Head of caudate nucleus (tissue), 42 donors: ENCODE measurements around the gene TAS1R3.

Experiments used
- DNase-seq, 42 donors: peaks; one replicate each; pipeline versions ENCODE4 v3.0.0 to v3.0.0-alpha.2; 2020 to 2021; ENCODE audit warnings: mixed read lengths in 7 of 42
- intact Hi-C: fragments of 100-400 bp; cut with DNase I; formaldehyde crosslinking; loops from one replicate; pipeline ENCODE4 v1.15.0; 2022

The TAS1R3 gene

DNA sequence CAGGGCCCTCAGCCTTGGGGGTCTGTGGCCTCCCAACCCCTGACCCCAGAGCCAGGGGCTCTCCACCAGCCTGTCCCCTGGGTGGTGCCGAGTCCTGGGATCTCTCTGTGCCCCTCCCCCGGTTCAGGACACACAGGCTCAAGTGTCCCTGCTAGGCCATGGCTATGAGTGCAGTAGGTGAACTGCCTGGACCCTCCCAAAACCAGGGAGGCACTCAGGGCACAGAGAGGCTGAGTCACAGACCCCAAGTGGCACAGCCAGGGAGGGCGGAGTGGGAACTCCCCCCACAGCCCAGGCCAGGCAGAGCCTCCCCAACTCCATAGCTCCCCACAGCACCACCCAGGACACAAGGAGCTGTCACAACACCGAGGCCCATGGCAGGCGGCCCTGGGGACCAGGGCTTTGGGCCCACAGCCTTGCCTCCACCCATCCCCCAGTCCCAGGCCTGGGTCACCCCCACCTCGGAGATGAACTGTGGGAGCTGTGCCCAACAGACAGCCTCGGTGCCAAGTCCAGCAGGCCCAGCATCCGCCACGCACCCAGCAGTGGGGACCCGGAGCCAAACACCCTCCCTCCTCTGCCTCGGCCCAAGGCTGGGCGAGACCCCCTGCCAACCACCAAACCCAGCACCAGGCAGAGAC lies 14.9 kb downstream of the TAS1R3 start:
- intact Hi-C loops: no loop called here
- peak in 14 of 42 donors; percentile 9 to 73 (median 48) for DNase-seq

DNA sequence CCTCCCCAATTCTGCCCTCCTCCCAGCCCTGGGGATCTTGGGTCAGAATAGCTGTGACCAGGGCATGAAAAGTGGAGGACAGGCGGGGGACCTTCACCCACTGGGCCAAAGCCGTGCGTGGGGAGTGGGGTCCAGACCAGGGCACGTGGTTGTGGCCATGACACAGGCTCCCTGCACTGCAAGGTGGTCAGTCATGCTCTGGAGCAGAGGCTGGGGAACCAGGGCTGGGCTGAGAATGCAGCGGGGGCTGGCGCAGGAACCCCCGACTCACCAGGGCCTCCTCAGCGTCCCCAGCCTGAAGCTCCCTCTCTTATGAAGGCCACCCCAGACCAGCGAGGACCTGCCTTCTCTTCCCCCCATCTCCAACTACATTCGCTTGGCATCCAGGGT lies 15.4 kb downstream of the TAS1R3 start:
- intact Hi-C loops: no loop called here
- DNase-seq: no peak

DNA sequence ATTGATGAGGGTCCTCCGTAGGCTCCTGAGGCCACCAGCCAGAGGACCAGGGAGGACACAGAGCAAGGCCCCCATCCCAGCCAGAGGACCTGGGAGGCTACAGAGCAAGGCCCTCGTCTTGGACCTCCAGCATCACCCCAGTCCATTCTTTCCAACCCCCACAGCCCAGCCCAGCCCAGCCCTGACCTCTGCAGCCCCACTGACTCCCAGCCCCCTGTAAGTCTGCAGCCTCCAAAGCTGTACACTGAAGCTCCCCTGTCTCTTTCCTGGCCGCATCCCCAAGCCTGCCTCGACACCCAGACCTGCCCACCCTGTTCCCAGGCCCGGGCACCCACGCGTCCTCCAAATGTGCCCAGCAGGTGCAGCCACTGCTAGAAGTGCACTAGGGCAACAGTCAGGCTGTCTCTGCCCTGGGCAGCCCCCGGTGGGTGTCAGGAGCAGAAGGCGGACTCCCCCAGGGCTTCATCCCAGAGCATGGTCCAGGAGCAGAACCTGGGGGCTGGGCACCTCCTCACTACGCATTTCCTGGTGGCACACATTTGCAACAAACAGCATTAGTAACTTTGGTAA lies 16.0 kb downstream of the TAS1R3 start:
- peak in 1 of 42 donors; percentile 23 for DNase-seq
- intact Hi-C loops: no loop called here

DNA sequence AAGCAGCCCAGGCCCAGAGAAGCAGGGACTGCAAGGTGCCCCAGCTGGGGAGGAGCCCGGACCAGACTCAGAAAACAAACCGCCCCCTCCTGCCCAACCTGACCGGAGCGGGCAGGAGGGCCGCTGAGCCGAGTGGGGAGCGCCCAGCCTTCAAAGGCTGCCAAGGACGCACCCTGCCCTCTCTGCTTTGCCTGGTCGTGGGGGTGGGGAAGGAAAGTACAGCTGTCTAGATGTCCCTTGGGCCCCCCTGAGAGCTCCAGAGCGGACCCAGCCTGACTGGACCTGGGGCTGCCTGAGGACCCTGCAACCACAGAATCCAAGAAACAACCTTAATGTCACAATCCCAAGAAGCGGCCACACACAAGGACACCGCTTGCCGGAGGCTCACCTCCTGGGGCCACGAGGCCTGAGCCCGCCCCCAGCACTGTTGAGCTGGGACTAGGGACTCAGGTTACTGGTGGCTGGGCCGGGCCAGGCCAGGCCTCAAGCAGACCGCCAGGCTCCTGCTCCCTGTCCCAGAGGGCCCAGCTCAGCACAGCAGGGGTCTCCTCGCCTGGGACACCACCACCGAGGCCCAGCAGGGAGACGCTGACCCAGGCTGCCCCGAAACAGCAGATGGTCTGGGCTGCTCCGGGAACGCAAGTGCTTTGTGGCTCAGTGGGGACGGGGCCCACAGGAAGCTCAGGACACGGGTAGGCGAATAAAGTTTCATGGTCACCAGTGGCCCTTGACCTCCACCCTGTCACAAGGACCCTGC lies 16.8 kb downstream of the TAS1R3 start:
- intact Hi-C loops: no loop called here

DNA sequence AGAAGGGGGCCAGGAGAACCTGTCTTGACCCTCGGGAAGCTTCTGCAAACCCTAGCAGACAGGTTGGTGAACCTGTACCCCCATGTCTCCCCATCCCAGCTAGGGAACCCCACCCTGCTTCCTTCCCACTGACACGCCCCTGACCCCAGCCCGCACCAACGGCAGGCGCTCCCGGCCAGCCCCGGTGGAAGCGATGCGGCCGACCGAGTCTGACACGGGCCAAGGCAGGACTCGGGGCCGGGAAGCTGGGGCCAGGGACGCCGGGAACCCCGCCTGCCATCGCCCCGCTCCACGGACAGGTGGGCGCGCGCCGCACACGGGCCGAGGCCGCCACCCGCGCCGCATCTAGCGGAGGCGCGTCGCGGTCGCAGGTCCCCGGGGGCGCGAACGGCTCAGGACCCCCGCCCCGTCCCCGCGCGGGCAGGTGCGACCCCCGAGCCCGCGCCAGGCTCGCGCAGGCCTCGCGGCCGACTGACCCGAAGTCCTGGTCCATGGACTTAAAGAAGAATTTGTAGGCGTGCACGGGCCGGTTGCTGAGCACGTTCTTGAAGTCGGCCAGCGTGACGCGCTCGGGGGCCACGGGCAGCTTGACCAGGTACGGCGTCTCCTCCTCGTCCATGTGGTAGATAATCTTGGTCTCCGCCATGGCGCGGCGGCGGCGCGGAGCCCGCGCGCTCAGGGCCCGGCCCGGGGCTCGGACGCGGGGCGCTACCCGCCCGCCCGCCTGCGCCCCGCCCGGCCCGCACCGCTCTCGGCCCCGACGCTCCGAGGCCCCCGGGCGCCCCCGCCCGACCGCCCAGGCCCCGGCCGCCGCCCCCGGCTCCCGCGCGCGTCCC lies 17.6 kb downstream of the TAS1R3 start:
- intact Hi-C loops: no loop called here
- peak in 5 of 42 donors; percentile 18 to 52 (median 32) for DNase-seq

More for the DNA sequence above, 16.8 kb downstream of the TAS1R3 start:
- peak in 1 of 42 donors; percentile 22 for DNase-seq

DNA sequence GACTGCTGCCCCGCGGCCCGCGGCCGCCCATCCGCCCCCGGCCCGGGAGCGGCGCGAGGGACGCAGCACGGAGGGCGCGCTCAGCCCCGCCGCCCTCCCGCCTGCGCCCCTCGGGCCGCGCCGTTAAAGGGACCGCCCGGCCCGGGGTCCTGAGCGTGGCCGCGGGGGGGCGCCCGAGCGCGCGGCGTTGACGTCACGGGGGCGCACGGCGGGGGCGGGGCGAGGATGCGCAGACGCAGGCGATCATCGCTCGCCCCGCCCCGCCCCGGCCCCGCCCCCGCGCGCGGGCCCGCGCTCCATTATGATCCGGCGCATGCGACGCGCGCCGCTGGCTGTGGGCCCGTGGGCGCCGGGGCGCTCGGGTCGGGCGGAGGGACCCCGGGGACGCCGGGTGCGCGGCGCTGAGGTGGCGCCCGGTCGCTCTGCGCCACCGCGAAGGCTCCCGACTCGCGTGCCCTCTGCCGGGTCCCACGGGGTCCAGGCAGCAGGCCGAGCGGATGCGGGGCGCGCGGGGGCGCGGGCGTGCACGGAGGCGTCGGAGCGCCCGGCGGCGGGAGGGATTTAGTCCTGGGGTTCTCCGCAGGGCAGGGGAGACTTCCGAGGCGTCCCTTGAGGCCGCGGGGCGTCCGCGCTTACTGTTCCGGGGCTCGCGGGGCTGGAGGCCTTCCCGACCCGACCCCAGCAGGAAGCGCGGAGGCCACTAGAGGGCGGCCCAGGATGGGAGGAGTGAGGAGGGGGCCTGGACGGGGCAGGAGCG lies 18.4 kb downstream of the TAS1R3 start, which contains the start of gene DVL1:
TSS of gene DVL1 (minus strand) at position 163 of the 757 bp plus-strand sequence. CDS start 353 bp downstream, outside the sequence.
- DNase-seq: peak in 39 of 42 donors; percentile 27 to 82 (median 62)
- intact Hi-C loops: no loop called here

DNA sequence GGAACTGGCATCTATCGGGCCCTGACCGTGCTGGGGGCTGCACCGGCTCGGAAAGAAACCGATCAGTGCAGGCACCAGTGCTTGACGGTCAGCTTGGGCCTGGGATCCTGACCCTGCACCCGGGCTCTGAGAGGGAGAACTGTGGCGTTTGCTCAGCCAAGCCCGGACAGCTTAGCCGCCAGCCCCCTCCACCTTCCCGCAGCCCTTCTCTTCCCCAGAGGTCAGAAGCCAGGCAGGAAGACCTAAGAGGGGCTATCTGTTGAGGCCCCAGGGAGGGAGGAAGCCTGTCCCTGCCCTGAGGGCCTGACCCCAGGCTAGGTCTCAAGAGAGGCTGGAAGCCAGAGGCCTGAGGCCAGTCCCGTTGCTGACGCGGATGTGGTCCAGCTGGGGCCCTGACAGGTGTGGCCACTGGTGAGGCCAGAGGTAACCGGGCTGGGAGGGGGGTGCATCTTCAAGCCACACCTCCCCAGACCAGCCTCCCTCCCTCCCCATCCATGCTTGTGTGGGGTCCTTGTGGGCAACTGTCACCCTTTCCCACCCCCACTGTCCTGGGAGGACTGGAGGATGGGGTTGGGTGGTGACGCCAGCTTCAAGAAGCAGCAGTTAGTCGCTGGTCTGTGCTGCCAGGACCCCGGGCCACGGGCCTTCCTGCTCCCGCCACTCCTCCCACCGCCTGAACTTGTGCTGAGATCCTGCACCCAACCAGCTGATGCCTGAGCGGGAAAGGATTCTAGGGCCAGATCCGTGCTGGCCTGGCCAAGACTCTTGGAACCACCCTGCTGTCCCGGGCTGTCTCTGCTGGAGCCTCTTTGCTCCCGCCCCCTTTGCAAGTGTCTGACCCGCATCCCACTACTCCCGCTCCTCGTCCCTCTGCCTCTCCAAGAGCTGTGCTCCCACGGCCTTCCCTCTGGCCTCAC lies 20.7 kb downstream of the TAS1R3 start:
- intact Hi-C loops: no loop called here
- peak in 1 of 42 donors; percentile 1 for DNase-seq

DNA sequence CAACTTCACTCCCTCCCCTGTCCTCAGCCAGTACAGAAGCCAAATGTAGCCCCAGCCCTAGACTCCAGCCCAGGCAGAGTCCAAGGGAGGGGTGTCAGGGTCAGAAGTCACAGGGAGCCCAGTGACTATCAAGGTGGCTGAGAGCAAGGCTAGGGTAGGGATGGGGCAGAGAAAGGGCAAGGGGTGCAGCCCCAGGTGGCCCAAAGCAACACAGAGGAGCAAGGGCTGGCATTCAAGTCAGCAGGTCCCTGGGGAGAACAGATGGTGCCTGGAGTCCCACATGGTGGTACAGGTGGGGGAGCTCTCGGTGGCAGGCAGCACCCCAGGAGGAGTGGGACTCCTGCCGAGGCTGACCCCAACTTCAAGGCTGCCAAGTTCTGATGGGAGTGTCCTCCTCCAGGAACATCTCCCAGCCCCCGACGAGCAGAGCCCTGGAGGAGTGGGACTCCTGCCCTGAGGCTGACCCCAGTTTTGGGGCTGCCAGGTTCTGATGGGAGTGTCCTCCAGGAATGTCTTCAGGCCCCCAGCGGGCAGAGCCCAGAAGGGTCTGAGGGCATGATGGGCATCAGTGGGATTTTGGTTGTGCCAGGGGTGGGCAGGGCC lies 21.8 kb downstream of the TAS1R3 start:
- peak in 1 of 42 donors; percentile 22 for DNase-seq
- intact Hi-C loops: no loop called here

DNA sequence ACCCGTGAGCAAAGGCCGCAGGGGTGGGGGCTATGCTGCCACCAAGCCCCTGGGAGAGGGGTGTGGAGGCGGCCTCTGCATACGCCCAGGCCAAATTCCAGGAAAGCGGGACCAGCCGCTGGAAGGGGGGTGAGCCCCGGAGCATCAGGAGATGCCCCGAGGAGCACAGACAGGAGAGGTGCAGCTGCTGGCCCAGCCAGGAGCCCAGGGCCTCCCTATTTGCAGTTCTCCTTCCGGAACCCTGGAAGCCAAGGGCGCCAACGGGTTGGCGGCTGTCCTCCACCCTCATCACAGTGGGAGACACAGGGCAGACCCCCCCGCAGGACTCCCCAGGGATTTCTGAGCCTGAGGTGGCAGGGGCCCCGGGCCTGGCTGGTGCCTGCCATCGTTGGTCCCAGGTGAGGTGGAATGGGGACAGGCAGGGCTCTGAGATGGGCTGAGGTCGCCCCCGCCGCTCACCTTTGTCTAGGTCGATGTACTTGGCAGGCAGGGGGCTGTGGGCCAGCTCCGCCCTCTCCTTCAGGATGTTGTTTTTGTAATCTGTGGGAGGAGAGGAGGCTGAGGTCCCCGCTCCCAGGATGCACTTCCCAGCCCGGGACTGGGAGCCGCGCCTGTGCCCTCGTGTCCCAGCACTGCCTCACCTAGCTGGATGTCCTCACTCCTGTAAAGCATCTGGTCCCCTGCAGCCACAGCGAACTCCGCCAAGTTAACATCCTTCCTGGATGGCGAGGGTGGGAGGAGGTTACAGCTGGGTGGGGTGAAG lies 22.5 kb downstream of the TAS1R3 start:
- intact Hi-C loops: no loop called here
- peak in 2 of 42 donors; percentile 3 to 23 for DNase-seq

DNA sequence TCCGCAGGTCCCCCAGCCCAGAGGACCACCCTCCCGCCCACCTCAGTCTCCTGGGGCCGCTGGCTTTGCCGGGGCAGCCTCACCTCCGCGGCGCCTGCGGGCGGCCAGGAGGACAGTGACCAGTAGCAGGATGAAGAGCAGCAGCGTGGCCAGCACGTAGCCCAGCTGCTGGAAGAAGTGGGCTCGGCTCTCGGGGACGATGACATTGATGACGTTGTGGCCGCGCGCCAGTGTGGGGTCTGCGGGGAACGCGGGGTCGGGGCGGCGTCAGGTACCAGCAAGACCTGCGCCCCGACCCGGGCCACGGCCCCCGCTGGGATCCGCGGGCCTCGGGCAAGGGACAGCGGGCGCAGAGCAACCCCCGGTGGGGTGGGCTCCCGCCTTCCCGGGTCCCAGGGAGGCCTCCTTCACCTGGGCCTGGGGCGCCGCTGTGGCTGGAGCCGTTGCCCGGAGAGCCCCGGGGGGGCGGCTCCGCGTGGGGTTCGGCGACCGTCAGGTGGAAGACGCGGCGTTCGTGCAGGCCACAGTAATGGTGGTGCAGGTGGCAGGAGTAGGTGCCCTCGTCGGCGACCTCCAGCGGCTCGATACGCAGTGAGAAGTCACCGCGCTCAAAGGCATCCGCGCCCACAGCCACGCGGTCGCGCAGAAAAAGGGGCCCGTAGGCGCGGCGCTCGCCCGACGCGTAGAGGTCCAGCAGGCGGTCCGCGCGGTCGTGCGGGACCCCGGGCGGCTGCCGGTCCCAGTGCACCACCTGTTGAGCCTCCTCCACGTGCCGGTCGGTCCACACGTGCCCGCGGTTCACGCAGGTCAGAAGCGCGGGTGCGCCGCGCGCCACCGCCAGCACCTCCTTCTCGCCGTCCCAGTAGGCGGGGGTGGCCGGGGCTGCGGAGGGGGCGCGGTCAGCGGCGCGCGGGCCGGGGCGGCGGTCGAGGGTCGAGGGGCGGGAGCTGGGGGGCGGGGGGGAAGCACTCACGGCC lies 23.5 kb downstream of the TAS1R3 start:
- DNase-seq: peak in 2 of 42 donors; percentile 6 to 23
- intact Hi-C loops: no loop called here

DNA sequence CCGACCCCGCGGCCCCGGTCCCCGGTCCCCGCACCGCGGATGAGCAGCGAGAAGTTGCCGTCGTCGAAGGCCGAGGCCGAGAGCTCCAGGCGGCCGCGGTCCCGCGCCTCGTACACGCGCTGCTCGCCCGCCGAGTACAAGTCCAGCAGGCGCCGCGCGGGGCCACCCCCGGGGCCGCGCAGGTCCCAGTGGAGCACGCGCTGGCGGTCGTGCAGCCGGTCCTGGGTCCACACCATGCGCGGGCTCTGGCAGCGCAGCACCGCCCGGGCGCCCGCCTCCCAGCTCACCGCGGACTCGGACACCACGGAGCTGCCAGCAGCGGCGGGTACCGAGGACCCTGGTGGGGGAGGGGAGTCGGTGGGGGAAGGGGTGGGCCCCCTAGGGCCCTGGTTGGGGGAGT lies 24.3 kb downstream of the TAS1R3 start:
- DNase-seq: peak in 2 of 42 donors; percentile 27 to 35
- intact Hi-C loops: no loop called here

DNA sequence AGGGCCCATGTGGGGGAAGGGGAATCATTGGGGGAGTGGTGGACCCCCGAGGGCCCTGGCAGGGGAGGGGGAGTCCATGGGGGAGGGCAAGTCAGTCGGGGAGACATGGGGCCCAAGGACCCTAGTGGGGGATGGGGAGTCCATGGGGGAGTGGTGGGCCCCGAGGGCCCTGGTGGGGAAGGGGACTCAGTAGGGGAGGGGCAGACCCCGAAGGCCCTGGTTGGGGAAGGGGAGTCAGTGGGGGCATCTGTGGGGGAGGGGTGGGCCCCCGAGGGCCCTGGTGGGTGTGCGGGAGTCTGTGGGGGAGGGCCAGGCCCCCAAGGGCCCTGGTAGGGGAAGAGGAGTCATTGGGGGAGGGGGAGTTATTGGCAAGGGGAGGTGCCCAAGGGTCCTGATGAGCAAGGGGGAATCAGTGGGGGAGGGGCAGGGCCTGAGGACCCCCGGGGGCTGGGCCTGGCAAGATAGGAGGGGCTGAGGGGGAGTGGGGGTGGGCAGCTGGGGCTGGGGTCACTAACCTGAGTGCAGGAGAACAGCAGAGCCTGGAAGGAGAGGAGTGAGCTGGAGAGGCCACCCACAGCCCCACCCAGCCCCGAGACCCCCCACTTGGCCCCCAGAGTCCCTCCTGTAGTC lies 25.2 kb downstream of the TAS1R3 start:
- DNase-seq: no peak
- intact Hi-C loops: no loop called here

DNA sequence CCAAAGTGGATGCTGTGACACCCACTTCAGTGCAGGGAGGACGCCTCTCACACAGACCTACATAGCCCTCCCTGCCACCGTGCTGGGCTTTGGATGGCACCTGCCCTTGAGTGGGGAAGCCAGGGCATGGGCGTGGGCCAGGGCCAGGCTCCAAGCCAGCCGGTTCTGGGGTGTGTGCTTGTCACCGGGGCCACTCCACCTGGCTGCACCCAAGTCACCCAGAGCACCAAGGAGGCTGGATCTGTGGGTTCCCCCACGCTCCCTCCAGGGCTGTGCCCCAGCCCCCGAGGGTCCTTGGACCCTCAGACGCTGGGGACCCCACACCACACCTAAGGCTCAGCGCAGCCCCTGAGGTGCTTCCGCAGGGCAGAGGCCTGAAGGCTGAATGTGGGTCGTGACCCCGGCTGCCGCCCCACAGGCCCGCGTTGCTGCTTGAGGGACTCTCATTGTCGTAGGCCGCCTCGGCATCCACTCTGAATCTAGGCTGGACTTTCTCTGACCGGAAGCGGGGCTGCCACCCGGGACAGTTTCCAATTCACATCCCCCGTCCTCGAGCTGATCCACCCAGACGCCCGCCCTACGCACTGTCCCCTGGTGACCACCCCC lies 25.8 kb downstream of the TAS1R3 start:
- DNase-seq: no peak
- intact Hi-C loops: no loop called here

DNA sequence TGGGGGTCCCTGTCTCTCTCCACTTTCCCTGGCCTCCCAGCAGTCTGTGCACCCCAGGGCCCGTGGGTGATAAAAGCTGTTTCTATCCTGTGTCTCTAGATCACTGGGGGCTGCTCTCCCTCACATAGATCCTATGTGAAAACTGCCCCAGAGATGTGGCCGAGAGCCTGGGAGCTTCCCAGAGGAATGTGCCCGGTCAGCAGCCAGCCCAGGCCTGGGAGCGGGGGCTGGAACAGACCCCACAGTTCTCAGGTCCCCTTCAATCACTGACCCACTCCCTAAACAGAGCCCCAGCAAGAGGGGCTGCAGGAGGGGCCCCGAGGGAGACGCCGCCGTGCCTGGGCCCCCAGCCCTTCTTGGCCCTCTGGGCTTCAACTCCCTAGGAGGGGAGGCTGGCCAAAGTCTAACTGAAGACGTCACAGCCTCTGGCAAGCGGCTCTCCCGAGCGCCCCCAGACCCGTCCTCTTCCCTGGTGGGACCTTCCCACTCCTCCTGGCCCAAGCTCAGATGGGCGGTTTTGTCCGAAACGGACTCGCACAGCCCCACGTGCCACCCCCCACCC lies 26.9 kb downstream of the TAS1R3 start:
- DNase-seq: peak in 1 of 42 donors; percentile 11
- intact Hi-C loops: no loop called here
